SK-N-SH (cell line): ENCODE results near the gene SNF8.

Experiments used
- CTCF ChIP-seq: fragments of 200-600 bp; sonication (generic); IDR thresholded peaks from 2 replicates; pipeline ENCODE4 v1.6.1; 2017; ENCODE audit warnings: antibody characterized with exemption, mild to moderate bottlenecking, moderate library complexity
- EP300 ChIP-seq, 2 experiments: IDR thresholded peaks; 2 replicates each; pipeline versions ENCODE4 v1.4.0 to v1.6.1; 2012; ENCODE audit warnings: borderline replicate concordance in 1 of 2, low read depth in 1 of 2, low read length in 1 of 2
- SMC3 ChIP-seq: IDR thresholded peaks from 2 replicates; pipeline ENCODE4 v1.6.1; 2012; ENCODE audit warnings: low read depth, low read length, improper control_type of control experiment

DNA sequence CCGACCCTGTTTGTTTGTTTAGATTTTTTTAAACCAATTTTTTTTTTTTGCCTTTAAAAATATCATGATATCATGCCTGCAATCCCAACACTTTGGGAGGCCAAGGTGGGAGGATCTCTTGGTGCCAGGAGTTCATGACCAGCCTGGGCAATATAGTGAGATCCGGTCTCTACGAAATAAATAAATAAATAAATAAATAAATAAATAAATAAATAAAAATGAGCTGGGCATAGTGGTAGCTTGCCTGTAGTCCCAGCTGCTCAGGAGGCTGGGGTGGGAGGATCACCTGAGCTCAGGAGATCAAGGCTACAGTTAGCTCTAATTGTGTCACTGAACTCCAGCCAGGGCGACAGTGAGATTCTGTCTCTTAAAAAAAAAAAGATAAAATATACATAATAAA is 44.5 kb upstream of the SNF8 start:
- TF ChIP-seq SMC3 (no peak), EP300 (IDR thresholded peaks at IDR 0.05; ENCODE audit: borderline replicate concordance in 1 of 2, low read depth in 1 of 2, low read length in 1 of 2) (no peak), CTCF (no peak)
